GM12878 (cell line): Measurements from ENCODE around the gene GOLIM4. TPM values are rescaled to one million over a fixed set of nuclear protein-coding genes. Genes with fewer than 3 reads are reported as not detected.

Experiments
- BHLHE40 ChIP-seq, 2 experiments: fragments of 450-650 bp in 1 of 2; IDR thresholded peaks; 2 replicates each; pipeline ENCODE4 v1.6.1; 2011 to 2017; ENCODE audit warnings: low read depth in 2 of 2, borderline replicate concordance in 1 of 2, improper control_type of control experiment in 1 of 2, low read length in 1 of 2, mild to moderate bottlenecking in 1 of 2
- CEBPZ ChIP-seq: fragments of 150-350 bp; IDR thresholded peaks from 2 replicates; pipeline ENCODE4 v1.6.1; 2016; ENCODE audit warnings: low read depth, low read length
- CREB1 ChIP-seq: IDR thresholded peaks from 2 replicates; pipeline ENCODE4 v1.6.1; 2012; ENCODE audit warnings: low read depth, mild to moderate bottlenecking, inconsistent platforms
- EP300 ChIP-seq, 2 experiments: fragments of 150-350 bp in 1 of 2; IDR thresholded peaks; 2 replicates each; pipeline ENCODE4 v1.6.1; 2011 to 2012; ENCODE audit warnings: low read depth in 2 of 2, low read length in 2 of 2, borderline replicate concordance in 1 of 2, improper control_type of control experiment in 1 of 2, inconsistent platforms in 1 of 2; ENCODE audit not compliant: control insufficient read depth in 1 of 2
- FOXM1 ChIP-seq: IDR thresholded peaks from 2 replicates; pipeline ENCODE4 v1.6.1; 2012; ENCODE audit warnings: low read depth, mild to moderate bottlenecking, inconsistent platforms, low read length, moderate library complexity
- IRF5 ChIP-seq: fragments of 450-650 bp; IDR thresholded peaks from 2 replicates; pipeline ENCODE4 v1.6.1; 2017; ENCODE audit warnings: borderline replicate concordance
- PAX5 ChIP-seq: IDR thresholded peaks from 2 replicates; pipeline ENCODE4 v1.6.1; 2011; ENCODE audit warnings: low read depth, low read length, borderline replicate concordance
- PAX8 ChIP-seq: fragments of 450-650 bp; IDR thresholded peaks from 2 replicates; pipeline ENCODE4 v1.6.1; 2017; ENCODE audit warnings: mild to moderate bottlenecking, moderate library complexity
- POLR2AphosphoS2 ChIP-seq: IDR thresholded peaks from 2 replicates; pipeline ENCODE4 v1.6.1; 2011; ENCODE audit warnings: low read depth, mild to moderate bottlenecking, low read length, improper control_type of control experiment, moderate library complexity
- SIN3A ChIP-seq: IDR thresholded peaks from 2 replicates; pipeline ENCODE4 v1.6.1; 2012; ENCODE audit warnings: low read depth, low read length, improper control_type of control experiment
- SKIL ChIP-seq: fragments of 450-650 bp; IDR thresholded peaks from 2 replicates; pipeline ENCODE4 v1.6.1; 2017; ENCODE audit warnings: mild to moderate bottlenecking, low read depth, inconsistent platforms; ENCODE audit not compliant: poor library complexity, severe bottlenecking
- SPI1 ChIP-seq: IDR thresholded peaks from 2 replicates; pipeline ENCODE4 v1.6.1; 2011; ENCODE audit warnings: low read depth, mild to moderate bottlenecking, low read length, moderate library complexity, borderline replicate concordance; ENCODE audit not compliant: insufficient read depth
- SUZ12 ChIP-seq: fragments of 200-600 bp; sonication (generic); IDR thresholded peaks from one replicate; pipeline ENCODE4 v1.6.1; 2018; ENCODE audit warnings: antibody characterized with exemption, mild to moderate bottlenecking; ENCODE audit not compliant: unreplicated experiment
- ZBED1 ChIP-seq: IDR thresholded peaks from 2 replicates; pipeline ENCODE4 v1.6.1; 2016; ENCODE audit warnings: borderline replicate concordance
- ZNF687 ChIP-seq: fragments of 450-650 bp; IDR thresholded peaks from 2 replicates; pipeline ENCODE4 v1.6.1; 2017; ENCODE audit warnings: mild to moderate bottlenecking, moderate library complexity
- polyA plus RNA-seq, 11 experiments: library from polyadenylated mRNA; depleted of rRNA in 4 of 11; unstranded in 6 of 11; stranded (reverse) in 5 of 11; fragments of >200 nt; fragmentation: Nextera tagmentation in 4 of 11; fragmentation: Illumina TruSeq in 1 of 11; extraction: Ambion mirVana in 4 of 11; extraction: Trizol in 1 of 11; gene quantifications; 1 replicate in 1 of 11; 2 replicates in 10 of 11; pipeline versions ENCODE4 v1.2.1 to v1.2.3, GENCODE V29; 2011 to 2016; ENCODE audit warnings: inconsistent platforms in 2 of 11, missing spikeins in 2 of 11, low read depth in 1 of 11
- total RNA-seq, 4 experiments: library from RNA; depleted of rRNA in 3 of 4; stranded (reverse); fragments of >200 nt in 3 of 4; fragmentation: Illumina TruSeq in 1 of 4; extraction: Trizol in 1 of 4; gene quantifications; 2 replicates each; pipeline versions ENCODE4 v1.2.1 to v1.2.3, GENCODE V29; 2013 to 2021

Gene GOLIM4
- total and polyA plus RNA-seq, 10 of the 15 experiments (the other 5 are each of a cell fraction or from before 2014, with no cell fraction given) = 11.1 to 32.4 (median 19.3) TPM

- TF ChIP-seq IRF5 = no peak
- no peak for TF ChIP-seq CREB1
- no peak for TF ChIP-seq SPI1
- no peak for TF ChIP-seq PAX8
- TF ChIP-seq CEBPZ = no peak
- no peak for TF ChIP-seq POLR2AphosphoS2
- TF ChIP-seq PAX5 = peak; percentile 59; the same call in 1 of the 2 replicates
- no peak for TF ChIP-seq EP300 (IDR thresholded peaks at IDR 0.05; ENCODE audit: borderline replicate concordance in 1 of 2, control insufficient read depth in 1 of 2, low read depth in 2 of 2, low read length in 2 of 2)
- no peak for TF ChIP-seq FOXM1
- TF ChIP-seq SIN3A = no peak
- TF ChIP-seq BHLHE40 (IDR thresholded peaks at IDR 0.05; ENCODE audit: borderline replicate concordance in 1 of 2, low read depth in 2 of 2, low read length in 1 of 2) = peak; percentile 73 to 79; a peak in 3 of 4 replicates
- TF ChIP-seq SUZ12 = no peak
- TF ChIP-seq SKIL = no peak
- no peak for TF ChIP-seq ZBED1
- no peak; the same call in 1 of the 2 replicates for TF ChIP-seq ZNF687
Observed at GRCh38 chr3:168096210-168096652, 507 bp upstream of the GOLIM4 start (continued).
